DOHH2 (cell line): ENCODE measurements around the gene MRPL53.

Source experiments
- CTCF ChIP-seq: fragments of 200-600 bp; sonication (generic); IDR thresholded peaks from one replicate; pipeline ENCODE4 v1.5.1; 2014; ENCODE audit warnings: antibody characterized with exemption, mild to moderate bottlenecking, low read depth, low read length; ENCODE audit not compliant: poor library complexity, severe bottlenecking
- EZH2phosphoT487 ChIP-seq: fragments of 200-600 bp; sonication (generic); IDR thresholded peaks from 2 replicates; pipeline ENCODE4 v1.6.1; 2017; ENCODE audit warnings: borderline replicate concordance, mild to moderate bottlenecking, antibody characterized with exemption, low read length, moderate library complexity, mixed read lengths

DNA sequence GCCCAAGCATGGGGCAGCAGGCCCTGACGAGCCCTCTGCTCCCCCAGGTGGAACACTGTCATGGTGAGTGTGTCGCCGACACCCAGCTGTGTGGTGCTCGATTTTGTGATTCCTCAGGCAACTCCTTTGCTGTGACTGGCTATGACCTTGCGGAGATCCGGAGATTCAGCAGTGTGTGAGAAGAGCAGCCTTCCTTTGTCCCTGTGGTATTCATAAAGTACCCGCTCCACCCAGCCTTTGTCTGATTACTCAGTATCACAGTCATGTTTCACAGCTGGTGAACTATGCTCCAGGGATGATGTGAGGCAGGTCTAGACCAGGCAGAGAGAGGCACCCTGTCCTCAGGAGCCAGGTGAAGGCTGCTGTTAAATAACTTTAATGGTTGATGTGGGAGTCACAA lies 47.0 kb downstream of the MRPL53 start:
- no peak for TF ChIP-seq CTCF
- TF ChIP-seq EZH2phosphoT487: no peak
